K562 (cell line): ENCODE data around the gene PIK3C2G. TPM values are rescaled to one million over a fixed set of nuclear protein-coding genes. Genes with fewer than 3 reads are reported as not detected.

Source experiments
- ATAC-seq: fragments of 200-7000 bp; cut with Tn5 transposase; 3 replicates; pipeline ENCODE4 v1.9.1; 2020; ENCODE audit warnings: moderate library complexity
- BruUV-seq: library from RNA; stranded (reverse); fragments of 400-500 nt; replicated peaks from 2 replicates; lab custom pipeline; 2021; lab: Mats Ljungman, UMichigan
- CTCF ChIA-PET: fragments of 300-600 bp; formaldehyde crosslinking; extraction: SDS; loops from one replicate; lab custom pipeline; 2021; ENCODE audit warnings: low intra/inter-chr PET ratio; lab: Yijun Ruan, JAX
- POLR2A ChIA-PET: fragments of 300-600, 350-650 bp; sonication (Branson Sonifier 250); formaldehyde crosslinking; extraction: SDS; loops from one replicate; lab custom pipeline; 2021; ENCODE audit warnings: antibody characterized with exemption, inconsistent platforms; lab: Yijun Ruan, JAX
- DNase-seq, 4 experiments: peaks; one replicate each; pipeline versions ENCODE4 v3.0.0 to v3.0.0-alpha.2; 2011 to 2018; ENCODE audit warnings: low spot score in 3 of 4, mixed read lengths in 3 of 4; ENCODE audit errors: extremely low read depth in 1 of 4
- FAIRE-seq: peaks from 2 replicates; lab custom pipeline; 2011; peaks lifted over from hg19 to GRCh38; lab: Jason Lieb, UNC
- H2AFZ ChIP-seq: 2 replicates; pipeline ENCODE4 v1.6.0; 2011; ENCODE audit warnings: low read depth, low read length, control low read depth, inconsistent platforms
- H3K27ac ChIP-seq: fragments of 200-600 bp; 3 replicates; pipeline ENCODE4 v1.8.0; 2011; ENCODE audit warnings: low read depth, mild to moderate bottlenecking, control low read depth, inconsistent platforms, low read length, moderate library complexity, mixed read lengths; ENCODE audit errors: extremely low read depth
- H3K27me3 ChIP-seq, 2 experiments: fragments of 300-600 bp in 1 of 2; 2 replicates in 1 of 2; 3 replicates in 1 of 2; pipeline versions ENCODE4 v1.6.0 to v1.8.0; 2011; ENCODE audit warnings: inconsistent platforms in 2 of 2, low read length in 2 of 2, mild to moderate bottlenecking in 1 of 2, mixed read lengths in 1 of 2, moderate library complexity in 1 of 2; ENCODE audit not compliant: control insufficient read depth in 2 of 2, insufficient read depth in 2 of 2
- H3K36me3 ChIP-seq: fragments of 300-600 bp; 3 replicates; pipeline ENCODE4 v1.8.0; 2011; ENCODE audit warnings: mild to moderate bottlenecking, low read length, inconsistent platforms; ENCODE audit not compliant: control insufficient read depth, insufficient read depth
- H3K4me1 ChIP-seq, 2 experiments: fragments of 200-600 bp in 1 of 2; replicated peaks in 1 of 2; 2 replicates in 1 of 2; 3 replicates in 1 of 2; pipeline versions ENCODE4 v1.5.1 to v1.8.0; 2011; ENCODE audit warnings: inconsistent platforms in 2 of 2, low read length in 2 of 2, mild to moderate bottlenecking in 1 of 2, mixed read lengths in 1 of 2, moderate library complexity in 1 of 2; ENCODE audit not compliant: control insufficient read depth in 2 of 2, insufficient read depth in 2 of 2
- H3K4me2 ChIP-seq: 2 replicates; pipeline ENCODE4 v1.6.1; 2011; ENCODE audit warnings: low read length, control low read depth, inconsistent platforms, mixed read lengths; ENCODE audit not compliant: insufficient read depth
- H3K4me3 ChIP-seq: fragments of 200-600 bp; sonication (generic), shearing (Covaris generic); 2 replicates; pipeline ENCODE4 v1.5.1; 2016; ENCODE audit warnings: control low read depth, inconsistent platforms
- H3K79me2 ChIP-seq: fragments of 200-600 bp; 3 replicates; pipeline ENCODE4 v1.8.0; 2011; ENCODE audit warnings: low read length, inconsistent platforms; ENCODE audit not compliant: control insufficient read depth, insufficient read depth
- H3K9ac ChIP-seq, 2 experiments: 2 replicates each; pipeline versions ENCODE4 v1.6.0 to v1.6.1; 2011; ENCODE audit warnings: low read depth in 2 of 2, low read length in 2 of 2, control low read depth in 1 of 2, inconsistent platforms in 1 of 2, mild to moderate bottlenecking in 1 of 2, mixed read lengths in 1 of 2; ENCODE audit not compliant: insufficient read depth in 1 of 2
- H3K9me1 ChIP-seq: one replicate; pipeline ENCODE4 v1.6.0; 2011; ENCODE audit warnings: inconsistent platforms, mild to moderate bottlenecking, low read length, moderate library complexity; ENCODE audit not compliant: control insufficient read depth, insufficient read depth
- H3K9me3 ChIP-seq: replicated peaks from 2 replicates; pipeline ENCODE4 v1.5.1; 2011; ENCODE audit warnings: low read depth, low read length, inconsistent platforms; ENCODE audit not compliant: control insufficient read depth, insufficient read depth
- H4K20me1 ChIP-seq: replicated peaks from 2 replicates; pipeline ENCODE4 v1.6.1; 2011; ENCODE audit warnings: low read length, inconsistent platforms, mixed read lengths; ENCODE audit not compliant: control insufficient read depth, insufficient read depth
- AFF1 ChIP-seq, 2 experiments: fragments of 450-650 bp; IDR thresholded peaks; 2 replicates each; pipeline ENCODE4 v1.6.1; 2018; ENCODE audit warnings: mild to moderate bottlenecking in 2 of 2, low read depth in 1 of 2; ENCODE audit not compliant: partially characterized antibody in 2 of 2
- CGGBP1 ChIP-seq: fragments of 250-450 bp; sonication (Bioruptor Pico); IDR thresholded peaks from 2 replicates; pipeline ENCODE4 v1.9.0; 2021; ENCODE audit warnings: mild to moderate bottlenecking
- HDGF ChIP-seq: fragments of 450-650 bp; IDR thresholded peaks from 2 replicates; pipeline ENCODE4 v1.6.1; 2016
- in situ Hi-C: fragments of 300-500 bp; cut with MboI; formaldehyde crosslinking; loops from 4 replicates; pipeline ENCODE4 v1.15.0; 2018; ENCODE audit warnings: inconsistent platforms, mixed read lengths
- intact Hi-C: fragments of 100-400 bp; cut with micrococcal nuclease; formaldehyde crosslinking; loops from 2 replicates; pipeline ENCODE4 v1.14.2; 2022
- polyA plus RNA-seq, 8 experiments: library from polyadenylated mRNA; depleted of rRNA in 4 of 8; stranded (reverse) in 5 of 8; unstranded in 3 of 8; fragments of >200 nt; fragmentation: Nextera tagmentation in 2 of 8; fragmentation: Illumina TruSeq in 1 of 8; extraction: Ambion mirVana in 2 of 8; extraction: Trizol in 1 of 8; gene quantifications; 2 replicates each; pipeline versions ENCODE4 v1.2.1 to v1.2.3, GENCODE V29; 2011 to 2014; ENCODE audit warnings: inconsistent platforms in 1 of 8, missing spikeins in 1 of 8
- total RNA-seq, 7 experiments: library from RNA; depleted of rRNA in 6 of 7; stranded (reverse); fragments of >200 nt in 6 of 7; fragmentation: Illumina TruSeq in 2 of 7; extraction: Trizol in 2 of 7; gene quantifications; 2 replicates each; pipeline versions ENCODE4 v1.2.1 to v1.2.3, GENCODE V29; 2011 to 2021; ENCODE audit warnings: low replicate concordance in 1 of 7

PIK3C2G gene
- total and polyA plus RNA-seq, 9 of the 15 experiments (the other 6 are each of a cell fraction or from before 2014, with no cell fraction given) = not detected

GRCh38 chr12:18361433-18361832, 100.1 kb downstream of the PIK3C2G start:
- no peak overlapping the region for H3K9ac ChIP-seq
- CTCF ChIA-PET = no interaction called here
- no peak for ATAC-seq
- no peak for FAIRE-seq
- no TSS peak for BruUV-seq
- in situ Hi-C loops = no loop called here
- no peak overlapping the region for H2AFZ ChIP-seq
- intact Hi-C loops = no loop called here
- H3K9me1 ChIP-seq = no peaks in the 10 kb centered on the region
- H3K4me3 ChIP-seq = no peak overlapping the region
- H3K36me3 ChIP-seq = no peaks in the 10 kb centered on the region
- H4K20me1 ChIP-seq = no peaks in the 10 kb centered on the region
- no peak for DNase-seq
- no peak overlapping the region for H3K27ac ChIP-seq
- no peak for TF ChIP-seq HDGF
- TF ChIP-seq CGGBP1 (CRISPR knock-in tag) = no peak
- TF ChIP-seq AFF1 (IDR thresholded peaks at IDR 0.05; ENCODE audit: low read depth in 1 of 2, partially characterized antibody in 2 of 2) = no peak
- TF ChIP-seq, all 486 proteins: peak for 0
- Histone ChIP-seq H3K4me2 (no peak overlapping the region), H3K79me2 (no peaks in the 10 kb centered on the region), H3K4me1 (no peaks in the 10 kb centered on the region), H3K27me3 (no peaks in the 10 kb centered on the region), H3K9me3 (no peaks in the 10 kb centered on the region)
- POLR2A ChIA-PET = no interaction called here
